ENCODE measurements around the gene PYCARD. TPM values are rescaled to one million over a fixed set of nuclear protein-coding genes. Genes with fewer than 3 reads are reported as not detected.

PYCARD gene
- total and polyA plus RNA-seq, 9 of the 15 experiments (the other 6 are each of a cell fraction or from before 2014, with no cell fraction given), result 1.3 to 28.4 (median 6.0) TPM

DNA sequence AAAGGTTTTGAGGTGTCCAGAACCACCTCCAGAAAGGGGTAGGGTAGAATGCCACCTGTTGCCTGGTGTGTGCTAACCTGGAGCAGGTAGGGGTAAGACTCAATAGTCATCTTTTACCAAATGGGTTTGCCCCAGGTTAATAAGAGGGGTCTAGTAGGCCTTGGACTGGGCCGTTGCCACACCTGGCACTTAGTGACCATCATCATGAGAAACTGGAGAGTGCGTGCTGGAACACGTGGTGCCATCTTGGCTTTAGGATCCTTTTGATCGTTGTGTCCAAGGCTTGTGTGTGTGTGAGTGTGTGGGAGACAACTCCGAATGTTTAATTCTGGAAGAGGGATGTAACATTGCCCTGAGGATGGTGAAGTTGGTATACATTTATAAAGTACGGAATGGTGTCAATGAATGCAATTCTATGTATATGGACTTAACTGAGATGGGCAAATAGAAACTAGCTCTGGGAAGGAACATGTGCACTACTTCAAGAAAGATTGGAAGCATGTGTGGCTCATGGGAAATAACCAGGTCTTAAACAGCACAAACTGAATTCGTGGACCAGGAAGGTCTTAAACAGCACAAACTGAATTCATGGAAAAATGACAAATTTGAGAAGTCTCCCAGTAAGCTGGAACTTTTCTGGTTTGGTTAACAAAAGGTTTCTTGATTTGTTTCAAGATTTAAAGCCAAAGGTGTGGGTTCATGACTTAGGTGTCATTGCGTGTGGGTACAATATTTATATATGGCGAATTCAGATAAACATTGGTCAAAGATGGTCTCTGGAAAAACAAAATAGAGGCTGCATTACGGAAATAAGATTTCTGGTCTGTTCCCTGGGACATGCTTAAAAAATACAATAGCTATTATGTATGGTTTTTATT, 15.4 kb downstream of the PYCARD start (continued):
- no peak for TF ChIP-seq NR4A1 (CRISPR knock-in tag; IDR thresholded peaks at IDR 0.05)
- no peak for TF ChIP-seq NR4A1 (tag; IDR thresholded peaks at IDR 0.05)
- no peak for TF ChIP-seq RNF2 (IDR thresholded peaks at IDR 0.05)
- TF ChIP-seq, protein P1, sequence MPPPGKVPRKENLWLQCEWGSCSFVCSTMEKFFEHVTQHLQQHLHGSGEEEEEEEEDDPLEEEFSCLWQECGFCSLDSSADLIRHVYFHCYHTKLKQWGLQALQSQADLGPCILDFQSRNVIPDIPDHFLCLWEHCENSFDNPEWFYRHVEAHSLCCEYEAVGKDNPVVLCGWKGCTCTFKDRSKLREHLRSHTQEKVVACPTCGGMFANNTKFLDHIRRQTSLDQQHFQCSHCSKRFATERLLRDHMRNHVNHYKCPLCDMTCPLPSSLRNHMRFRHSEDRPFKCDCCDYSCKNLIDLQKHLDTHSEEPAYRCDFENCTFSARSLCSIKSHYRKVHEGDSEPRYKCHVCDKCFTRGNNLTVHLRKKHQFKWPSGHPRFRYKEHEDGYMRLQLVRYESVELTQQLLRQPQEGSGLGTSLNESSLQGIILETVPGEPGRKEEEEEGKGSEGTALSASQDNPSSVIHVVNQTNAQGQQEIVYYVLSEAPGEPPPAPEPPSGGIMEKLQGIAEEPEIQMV (tag; conservative IDR thresholded peaks at IDR 0.05; ENCODE audit: low read depth), result no peak
- no peak for TF ChIP-seq HIVEP1 (CRISPR knock-in tag; IDR thresholded peaks at IDR 0.05)
- TF ChIP-seq BCOR (IDR thresholded peaks at IDR 0.05), result no peak
- TF ChIP-seq NR2F6 (CRISPR knock-in tag; IDR thresholded peaks at IDR 0.05), result no peak
- TF ChIP-seq, protein P2, sequence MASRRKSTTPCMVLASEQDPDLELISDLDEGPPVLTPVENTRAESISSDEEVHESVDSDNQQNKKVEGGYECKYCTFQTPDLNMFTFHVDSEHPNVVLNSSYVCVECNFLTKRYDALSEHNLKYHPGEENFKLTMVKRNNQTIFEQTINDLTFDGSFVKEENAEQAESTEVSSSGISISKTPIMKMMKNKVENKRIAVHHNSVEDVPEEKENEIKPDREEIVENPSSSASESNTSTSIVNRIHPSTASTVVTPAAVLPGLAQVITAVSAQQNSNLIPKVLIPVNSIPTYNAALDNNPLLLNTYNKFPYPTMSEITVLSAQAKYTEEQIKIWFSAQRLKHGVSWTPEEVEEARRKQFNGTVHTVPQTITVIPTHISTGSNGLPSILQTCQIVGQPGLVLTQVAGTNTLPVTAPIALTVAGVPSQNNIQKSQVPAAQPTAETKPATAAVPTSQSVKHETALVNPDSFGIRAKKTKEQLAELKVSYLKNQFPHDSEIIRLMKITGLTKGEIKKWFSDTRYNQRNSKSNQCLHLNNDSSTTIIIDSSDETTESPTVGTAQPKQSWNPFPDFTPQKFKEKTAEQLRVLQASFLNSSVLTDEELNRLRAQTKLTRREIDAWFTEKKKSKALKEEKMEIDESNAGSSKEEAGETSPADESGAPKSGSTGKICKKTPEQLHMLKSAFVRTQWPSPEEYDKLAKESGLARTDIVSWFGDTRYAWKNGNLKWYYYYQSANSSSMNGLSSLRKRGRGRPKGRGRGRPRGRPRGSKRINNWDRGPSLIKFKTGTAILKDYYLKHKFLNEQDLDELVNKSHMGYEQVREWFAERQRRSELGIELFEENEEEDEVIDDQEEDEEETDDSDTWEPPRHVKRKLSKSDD (conservative IDR thresholded peaks at IDR 0.05; ENCODE audit: low read length), result no peak
- TF ChIP-seq, protein P3, sequence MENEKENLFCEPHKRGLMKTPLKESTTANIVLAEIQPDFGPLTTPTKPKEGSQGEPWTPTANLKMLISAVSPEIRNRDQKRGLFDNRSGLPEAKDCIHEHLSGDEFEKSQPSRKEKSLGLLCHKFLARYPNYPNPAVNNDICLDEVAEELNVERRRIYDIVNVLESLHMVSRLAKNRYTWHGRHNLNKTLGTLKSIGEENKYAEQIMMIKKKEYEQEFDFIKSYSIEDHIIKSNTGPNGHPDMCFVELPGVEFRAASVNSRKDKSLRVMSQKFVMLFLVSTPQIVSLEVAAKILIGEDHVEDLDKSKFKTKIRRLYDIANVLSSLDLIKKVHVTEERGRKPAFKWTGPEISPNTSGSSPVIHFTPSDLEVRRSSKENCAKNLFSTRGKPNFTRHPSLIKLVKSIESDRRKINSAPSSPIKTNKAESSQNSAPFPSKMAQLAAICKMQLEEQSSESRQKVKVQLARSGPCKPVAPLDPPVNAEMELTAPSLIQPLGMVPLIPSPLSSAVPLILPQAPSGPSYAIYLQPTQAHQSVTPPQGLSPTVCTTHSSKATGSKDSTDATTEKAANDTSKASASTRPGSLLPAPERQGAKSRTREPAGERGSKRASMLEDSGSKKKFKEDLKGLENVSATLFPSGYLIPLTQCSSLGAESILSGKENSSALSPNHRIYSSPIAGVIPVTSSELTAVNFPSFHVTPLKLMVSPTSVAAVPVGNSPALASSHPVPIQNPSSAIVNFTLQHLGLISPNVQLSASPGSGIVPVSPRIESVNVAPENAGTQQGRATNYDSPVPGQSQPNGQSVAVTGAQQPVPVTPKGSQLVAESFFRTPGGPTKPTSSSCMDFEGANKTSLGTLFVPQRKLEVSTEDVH (IDR thresholded peaks at IDR 0.05; ENCODE audit: low read depth, partially characterized antibody), result no peak
- no peak for TF ChIP-seq NCOA2 (IDR thresholded peaks at IDR 0.05; ENCODE audit: partially characterized antibody in 2 of 2)
- TF ChIP-seq, protein P4, sequence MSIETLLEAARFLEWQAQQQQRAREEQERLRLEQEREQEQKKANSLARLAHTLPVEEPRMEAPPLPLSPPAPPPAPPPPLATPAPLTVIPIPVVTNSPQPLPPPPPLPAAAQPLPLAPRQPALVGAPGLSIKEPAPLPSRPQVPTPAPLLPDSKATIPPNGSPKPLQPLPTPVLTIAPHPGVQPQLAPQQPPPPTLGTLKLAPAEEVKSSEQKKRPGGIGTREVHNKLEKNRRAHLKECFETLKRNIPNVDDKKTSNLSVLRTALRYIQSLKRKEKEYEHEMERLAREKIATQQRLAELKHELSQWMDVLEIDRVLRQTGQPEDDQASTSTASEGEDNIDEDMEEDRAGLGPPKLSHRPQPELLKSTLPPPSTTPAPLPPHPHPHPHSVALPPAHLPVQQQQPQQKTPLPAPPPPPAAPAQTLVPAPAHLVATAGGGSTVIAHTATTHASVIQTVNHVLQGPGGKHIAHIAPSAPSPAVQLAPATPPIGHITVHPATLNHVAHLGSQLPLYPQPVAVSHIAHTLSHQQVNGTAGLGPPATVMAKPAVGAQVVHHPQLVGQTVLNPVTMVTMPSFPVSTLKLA (conservative IDR thresholded peaks at IDR 0.05), result no peak
- TF ChIP-seq ZNF699 (CRISPR knock-in tag; IDR thresholded peaks at IDR 0.05; ENCODE audit: insufficient replicate concordance), result no peak
- TF ChIP-seq, protein P5, sequence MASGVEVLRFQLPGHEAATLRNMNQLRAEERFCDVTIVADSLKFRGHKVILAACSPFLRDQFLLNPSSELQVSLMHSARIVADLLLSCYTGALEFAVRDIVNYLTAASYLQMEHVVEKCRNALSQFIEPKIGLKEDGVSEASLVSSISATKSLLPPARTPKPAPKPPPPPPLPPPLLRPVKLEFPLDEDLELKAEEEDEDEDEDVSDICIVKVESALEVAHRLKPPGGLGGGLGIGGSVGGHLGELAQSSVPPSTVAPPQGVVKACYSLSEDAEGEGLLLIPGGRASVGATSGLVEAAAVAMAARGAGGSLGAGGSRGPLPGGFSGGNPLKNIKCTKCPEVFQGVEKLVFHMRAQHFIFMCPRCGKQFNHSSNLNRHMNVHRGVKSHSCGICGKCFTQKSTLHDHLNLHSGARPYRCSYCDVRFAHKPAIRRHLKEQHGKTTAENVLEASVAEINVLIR (CRISPR knock-in tag; IDR thresholded peaks at IDR 0.05), result no peak
- no peak for TF ChIP-seq SMARCE1 (IDR thresholded peaks at IDR 0.05)
- no peak for TF ChIP-seq ZFP1 (CRISPR knock-in tag; IDR thresholded peaks at IDR 0.05)
- no peak for TF ChIP-seq MEIS2 (IDR thresholded peaks at IDR 0.05; ENCODE audit: partially characterized antibody)
- TF ChIP-seq, protein P6, sequence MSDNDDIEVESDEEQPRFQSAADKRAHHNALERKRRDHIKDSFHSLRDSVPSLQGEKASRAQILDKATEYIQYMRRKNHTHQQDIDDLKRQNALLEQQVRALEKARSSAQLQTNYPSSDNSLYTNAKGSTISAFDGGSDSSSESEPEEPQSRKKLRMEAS (CRISPR knock-in tag; IDR thresholded peaks at IDR 0.05), result no peak
- no peak for TF ChIP-seq FOXK2 (conservative IDR thresholded peaks at IDR 0.05 in 1 of 2, IDR thresholded peaks at IDR 0.05 in 1 of 2; ENCODE audit: low read depth in 2 of 2)

Measured in K562 (cell line).